Panc1 (cell line): Measurements from ENCODE around the gene GPHN.

Experiments
- CTCF ChIP-seq: fragments of 450-650 bp; IDR thresholded peaks from 2 replicates; pipeline ENCODE4 v1.5.1; 2017; ENCODE audit warnings: mild to moderate bottlenecking
- POLR2AphosphoS5 ChIP-seq: IDR thresholded peaks from 2 replicates; pipeline ENCODE4 v1.6.1; 2012; ENCODE audit warnings: mild to moderate bottlenecking, low read depth, low read length, moderate library complexity
- REST ChIP-seq, 2 experiments: IDR thresholded peaks; 2 replicates each; pipeline ENCODE4 v1.6.1; 2011 to 2012; ENCODE audit warnings: low read depth in 2 of 2, control low read depth in 1 of 2, low read length in 1 of 2, mild to moderate bottlenecking in 1 of 2, moderate library complexity in 1 of 2; ENCODE audit not compliant: insufficient read depth in 1 of 2
- SIN3A ChIP-seq: IDR thresholded peaks from 2 replicates; pipeline ENCODE4 v1.6.1; 2012; ENCODE audit warnings: low read depth, mild to moderate bottlenecking, low read length, moderate library complexity, borderline replicate concordance; ENCODE audit not compliant: insufficient read depth

GRCh38 chr14:66724996-66725395, 217.0 kb downstream of the GPHN start:
- TF ChIP-seq CTCF (no peak), SIN3A (no peak), POLR2AphosphoS5 (no peak), REST (IDR thresholded peaks at IDR 0.05; ENCODE audit: insufficient read depth in 1 of 2, low read depth in 2 of 2, low read length in 1 of 2) (no peak)
